ENCODE data around the gene ERGIC1.

ERGIC1 gene

DNA sequence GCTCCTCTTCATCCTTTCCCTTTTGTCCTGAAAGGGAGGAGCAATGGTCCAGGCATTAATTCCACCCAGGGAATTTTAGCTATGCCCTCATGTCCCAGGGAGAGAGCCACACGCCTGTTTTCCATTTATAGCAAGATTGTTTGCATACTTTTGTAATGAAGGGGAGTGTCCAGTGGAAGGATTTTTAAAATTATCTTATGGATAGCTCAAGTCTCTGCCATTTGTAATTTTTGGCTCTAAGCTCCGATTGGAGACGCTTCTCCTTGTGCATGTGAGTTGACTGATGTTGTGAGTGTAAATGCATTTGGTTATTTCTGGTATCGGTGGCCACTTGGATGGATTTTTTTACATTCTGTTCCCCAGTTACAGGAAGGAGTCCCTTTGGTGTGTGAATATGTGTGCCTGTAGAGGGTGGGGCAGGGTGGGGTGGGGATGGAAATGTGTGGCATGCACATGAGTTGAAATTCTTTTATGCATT lies 118.0 kb downstream of the ERGIC1 start:
- DNase-seq = no peak

DNA sequence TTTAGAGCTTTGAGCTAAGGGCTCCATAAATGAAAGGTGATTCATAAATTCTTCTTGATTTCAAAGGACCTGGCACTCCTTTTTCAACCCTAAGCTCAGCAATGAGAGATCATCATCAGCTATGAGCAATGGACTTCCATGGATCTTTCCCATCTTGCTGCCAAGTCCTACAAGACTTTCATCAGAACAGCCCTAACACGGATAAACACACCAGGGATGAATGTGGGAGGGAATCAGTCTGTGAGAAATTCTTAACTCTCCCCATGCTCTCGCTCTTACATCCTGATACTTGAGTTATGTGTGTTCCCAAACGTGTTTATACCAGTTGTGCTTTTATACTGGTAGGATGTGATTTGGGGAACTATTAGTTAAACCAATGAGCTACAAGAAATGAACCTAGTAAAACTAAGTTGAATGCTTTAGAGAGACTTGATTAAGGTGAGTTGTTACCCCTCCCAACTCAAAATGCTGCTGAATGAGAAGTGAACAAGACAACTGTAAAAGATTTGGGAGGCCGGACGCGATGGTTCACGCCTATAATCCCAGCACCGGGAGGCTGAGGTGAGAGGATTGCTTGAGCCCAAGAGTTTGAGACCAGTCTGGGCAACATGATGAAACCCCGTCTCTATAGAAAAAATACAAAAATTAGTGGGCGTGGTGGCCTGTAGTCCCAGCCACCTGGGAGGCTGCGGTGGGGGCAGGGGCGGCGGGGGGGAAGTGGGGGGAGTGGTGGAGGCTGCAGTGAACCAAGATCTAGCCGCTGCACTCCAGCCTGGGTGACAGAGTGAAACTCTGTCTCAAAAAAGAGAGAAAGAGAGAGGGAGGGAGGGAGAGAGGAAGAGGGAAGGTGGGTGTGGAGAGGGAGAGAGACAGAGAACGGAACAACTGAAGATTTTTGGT lies 120.0 kb downstream of the ERGIC1 start:
- no peak for DNase-seq

GRCh38 chr5:172954751-172955159 lies 120.7 kb downstream of the ERGIC1 start:
- no peak for DNase-seq

DNA sequence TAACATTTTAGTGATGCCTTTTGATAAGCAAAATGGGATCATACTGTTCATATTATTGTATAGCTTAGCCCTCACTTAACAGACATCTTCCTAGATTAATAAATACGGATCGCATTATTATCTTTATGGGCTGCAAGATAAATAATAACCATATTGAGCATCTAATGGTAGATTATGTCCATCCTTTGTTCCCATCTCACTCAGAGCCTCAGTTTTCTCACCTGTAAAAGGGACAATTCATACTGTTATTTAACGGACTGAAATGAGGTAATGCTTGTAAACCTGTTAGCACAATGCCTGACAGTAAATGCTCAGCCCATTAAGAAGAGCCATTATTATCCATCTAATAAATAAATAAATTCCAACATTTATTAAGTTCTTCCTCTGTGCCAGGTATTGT lies 122.2 kb downstream of the ERGIC1 start:
- DNase-seq = no peak

- no peak for DNase-seq
These were observed 122.9 kb downstream of the ERGIC1 start for GRCh38 chr5:172956936-172957335.

DNA sequence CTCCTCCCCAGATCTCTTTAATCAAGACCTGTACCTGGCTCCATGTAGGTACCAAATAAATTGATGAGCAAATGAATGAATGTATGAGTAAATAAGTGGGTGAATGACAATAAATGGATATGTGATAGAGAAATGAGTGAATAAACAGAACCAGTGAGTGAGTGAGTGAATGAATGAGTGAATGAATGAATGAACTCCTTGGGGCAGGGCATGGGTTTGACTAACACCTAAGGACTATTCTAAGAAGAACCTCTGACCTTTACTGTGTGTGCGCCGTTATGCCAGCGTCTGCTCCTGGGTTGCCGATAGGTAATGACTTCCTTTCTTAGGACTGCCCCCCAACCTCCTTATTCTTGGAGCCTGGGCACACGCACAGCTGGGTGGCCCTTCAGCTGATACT lies 123.4 kb downstream of the ERGIC1 start:
- no peak for DNase-seq

GRCh38 chr5:172958331-172959046 lies 124.4 kb downstream of the ERGIC1 start:
- DNase-seq = no peak

- DNase-seq = no peak
These were observed 126.1 kb downstream of the ERGIC1 start for GRCh38 chr5:172959824-172960799.

GRCh38 chr5:172969921-172970320 lies 135.9 kb downstream of the ERGIC1 start:
- DNase-seq = no peak

DNA sequence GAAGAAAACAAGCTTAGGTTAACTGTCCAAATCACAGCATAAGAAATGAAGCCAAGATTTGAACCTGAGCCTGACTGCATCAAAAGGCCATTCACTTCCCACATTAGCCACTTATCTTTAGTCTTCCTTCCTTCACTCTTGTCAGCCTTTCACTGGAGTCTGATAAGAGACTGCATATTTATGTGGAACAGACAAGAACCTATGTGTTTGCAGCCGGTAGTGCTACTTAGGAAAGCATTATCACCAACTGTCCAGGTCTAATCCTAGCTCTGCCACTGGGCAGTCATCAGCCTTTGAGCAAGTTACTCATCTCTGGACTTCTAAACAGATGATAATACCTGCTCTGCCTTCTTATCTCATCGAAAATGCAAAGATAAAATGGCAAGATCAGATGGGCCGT lies 137.4 kb downstream of the ERGIC1 start:
- DNase-seq = no peak

- no peak for DNase-seq
These were observed 138.5 kb downstream of the ERGIC1 start for GRCh38 chr5:172972552-172972951.

GRCh38 chr5:172973127-172973916 lies 139.3 kb downstream of the ERGIC1 start:
- no peak for DNase-seq

- DNase-seq = no peak
These were observed 139.9 kb downstream of the ERGIC1 start for GRCh38 chr5:172973931-172974330.

DNA sequence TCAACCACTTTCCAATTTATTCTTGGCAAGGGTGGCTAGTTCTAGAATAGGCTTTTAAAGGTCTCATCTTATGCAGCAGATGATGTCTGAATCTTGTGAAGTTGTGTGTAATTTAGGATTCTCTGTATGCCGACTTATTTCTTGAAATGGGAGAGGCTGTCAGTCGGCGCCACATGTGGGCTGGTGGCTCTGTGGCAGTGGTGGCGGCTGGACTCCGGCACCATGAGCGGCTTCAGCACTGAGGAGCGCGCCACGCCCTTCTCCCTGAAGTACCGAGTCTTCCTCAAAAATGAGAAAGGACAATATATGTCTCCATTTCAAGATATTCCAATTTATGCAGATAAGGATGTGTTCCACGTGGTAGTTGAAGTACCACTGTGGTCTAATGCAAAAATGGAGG lies 141.2 kb downstream of the ERGIC1 start:
- DNase-seq = no peak

DNA sequence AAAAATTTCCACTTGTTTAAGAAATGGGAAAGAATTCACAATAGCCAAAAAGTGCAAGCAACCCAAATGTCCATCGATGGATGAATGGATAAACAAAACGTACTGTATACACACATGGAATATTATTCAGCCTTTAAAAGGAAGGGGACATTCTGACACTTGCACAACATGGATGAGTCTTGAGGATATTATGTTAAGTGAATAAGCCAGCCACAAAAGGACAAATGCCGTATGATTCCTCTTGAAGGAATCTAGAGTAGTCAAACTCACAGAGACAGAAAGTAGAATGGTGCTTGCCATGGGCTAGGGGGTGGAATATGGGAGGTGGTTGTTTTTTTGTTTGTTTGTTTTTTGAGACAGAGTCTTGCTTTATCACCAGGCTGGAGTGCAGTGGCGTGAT lies 145.7 kb downstream of the ERGIC1 start:
- DNase-seq = no peak

DNA sequence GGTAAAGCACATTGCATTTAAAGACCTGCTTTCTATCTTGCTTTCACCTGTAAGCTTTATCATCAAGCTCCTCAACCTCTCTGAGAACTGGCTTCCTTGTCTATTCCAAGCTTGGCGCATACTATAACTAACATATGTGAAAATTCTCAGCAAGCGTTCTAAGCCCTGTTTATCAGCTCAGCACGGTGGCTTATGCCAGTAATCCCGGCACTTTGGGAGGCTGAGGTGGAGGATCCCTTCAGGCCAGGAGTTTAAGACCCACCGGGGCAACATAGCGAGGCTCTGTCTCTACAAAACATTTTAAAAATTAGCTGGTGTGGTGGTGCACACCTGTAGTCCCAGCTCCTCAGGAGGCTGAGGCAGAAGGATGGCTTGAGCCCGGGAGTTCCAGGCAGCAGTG lies 147.9 kb downstream of the ERGIC1 start:
- no peak for DNase-seq

GRCh38 chr5:172983542-172984243 lies 149.6 kb downstream of the ERGIC1 start, which contains the start of gene ATP6V0E1:
Gene ATP6V0E1, plus strand, starts transcription at chr5:172983771. Its CDS starts 90 bp downstream, at chr5:172983861.
- peak; percentile 88 for DNase-seq

DNA sequence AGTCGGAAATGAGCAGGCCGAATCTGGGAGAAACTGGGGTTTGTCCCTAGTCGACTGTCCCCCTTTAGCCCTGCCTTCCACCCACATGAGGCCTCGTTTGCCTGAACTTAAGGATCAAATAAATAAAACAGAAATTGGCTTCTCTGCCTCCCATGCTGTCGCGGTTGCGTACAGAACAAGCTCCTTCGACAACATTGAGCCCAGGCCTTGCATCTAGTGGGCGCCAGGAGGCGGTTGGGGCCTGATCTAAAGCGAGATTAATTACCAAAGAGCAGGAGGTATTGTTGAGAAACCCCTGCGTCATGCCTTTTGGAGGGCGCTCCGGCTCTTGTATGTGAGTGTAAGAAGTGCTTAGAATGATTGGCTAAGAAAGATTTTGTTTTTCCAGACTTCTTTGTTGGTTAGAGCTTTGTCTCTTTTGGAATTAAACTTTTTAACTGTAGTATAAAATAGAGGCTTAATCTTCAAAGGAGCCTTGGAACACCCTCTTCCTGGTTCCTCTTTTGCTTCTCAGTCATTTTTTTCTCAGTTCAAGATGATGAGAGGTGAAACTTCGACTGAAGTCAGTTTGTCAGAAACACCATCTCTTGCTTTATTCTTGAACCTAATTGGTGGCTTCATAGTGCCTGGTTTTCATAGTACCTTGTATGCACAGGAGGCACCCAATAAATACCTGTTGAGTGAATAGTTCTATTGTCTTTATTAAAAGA lies 150.3 kb downstream of the ERGIC1 start:
- DNase-seq = peak; percentile 75

DNA sequence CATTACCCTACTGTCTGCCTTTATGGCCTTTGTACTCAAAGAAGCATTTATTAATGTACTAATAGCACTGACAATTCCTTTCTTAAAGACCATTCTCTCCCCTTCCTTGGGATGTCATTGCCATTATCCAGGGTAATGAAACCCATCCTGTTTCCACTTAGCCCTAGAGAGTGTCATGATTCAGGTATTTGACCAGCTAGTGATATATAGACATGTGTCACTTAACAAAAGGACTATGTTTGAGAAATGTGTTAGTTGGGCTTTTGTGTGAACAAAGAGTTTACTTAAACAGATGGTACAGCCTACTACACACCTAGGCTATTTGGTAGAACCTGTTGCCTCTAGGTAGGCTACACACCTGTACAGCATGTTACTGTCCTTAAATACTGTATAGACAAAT lies 151.5 kb downstream of the ERGIC1 start:
- no peak for DNase-seq

DNA sequence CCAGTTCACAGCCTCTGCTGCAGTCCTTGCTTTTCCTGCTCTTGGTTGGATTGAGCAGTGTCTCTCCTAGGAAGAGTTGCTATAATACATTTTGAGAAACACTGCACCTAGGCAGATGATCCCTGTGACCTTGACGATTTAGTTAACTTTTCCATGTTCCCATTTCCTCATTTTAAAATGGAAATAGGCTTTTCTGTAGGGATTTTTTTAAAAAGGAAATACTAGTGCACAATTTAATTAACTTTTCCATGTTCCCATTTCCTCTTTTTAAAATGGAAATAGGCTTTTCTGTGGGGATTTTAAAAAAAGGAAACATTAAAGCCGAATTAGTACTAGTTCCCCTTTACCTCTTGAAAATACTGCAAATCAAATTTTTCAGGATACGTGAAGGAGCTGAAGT lies 154.2 kb downstream of the ERGIC1 start:
- no peak for DNase-seq

DNA sequence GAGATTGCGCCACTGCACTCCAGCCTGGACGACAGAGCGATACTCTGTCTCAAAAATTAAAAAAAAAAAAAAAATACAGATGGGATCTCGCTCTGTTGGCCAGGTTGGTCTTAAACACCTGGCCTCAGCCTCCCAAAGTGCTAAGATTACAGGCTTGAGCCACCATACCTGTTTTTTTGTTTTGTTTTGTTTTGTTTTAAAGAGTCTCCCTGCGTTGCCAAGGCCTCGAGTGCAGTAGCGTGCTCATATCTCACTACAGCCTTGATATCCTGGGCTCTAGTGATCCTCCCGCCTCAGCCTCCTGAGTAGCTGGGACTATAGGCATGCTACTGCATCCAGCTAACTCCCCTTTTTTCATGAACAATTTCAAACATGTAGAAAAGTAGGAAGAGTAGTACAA lies 156.7 kb downstream of the ERGIC1 start:
- no peak for DNase-seq

Measured in COR-L47 (cell line).